Measurements from ENCODE around the gene GCC1. TPM values are rescaled to one million over a fixed set of nuclear protein-coding genes. Genes with fewer than 3 reads are reported as not detected.

The GCC1 gene
- total RNA-seq, 1 donor = 26.8 TPM

DNA sequence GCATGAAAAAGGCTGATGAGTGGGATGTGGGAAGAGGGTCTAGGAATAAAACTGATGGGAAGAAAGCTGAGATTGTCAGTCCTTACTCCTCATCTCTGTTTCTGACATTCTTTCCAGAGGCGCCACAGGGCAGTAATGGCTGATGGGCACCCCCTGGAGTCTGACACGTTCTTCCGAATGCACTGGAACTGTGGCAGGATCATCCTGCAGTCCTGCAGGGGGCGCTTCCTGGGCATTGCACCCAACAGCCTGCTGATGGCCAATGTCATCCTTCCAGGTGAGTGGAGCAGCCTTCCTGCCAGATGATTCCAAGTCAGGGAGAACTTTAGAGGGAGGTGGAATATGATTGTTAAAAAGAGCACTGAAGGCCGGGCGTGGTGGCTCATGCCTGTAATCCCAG is 12.9 kb upstream of the GCC1 start:
- Histone ChIP-seq H3K4me1 (ENCODE audit: insufficient read depth, low read length) (peaks cover 19% of the 10 kb centered on the region), H3K27me3 (ENCODE audit: insufficient read depth, low read length) (no peaks in the 10 kb centered on the region), H3K4me3 (ENCODE audit: low read length) (no peak overlapping the region), H3K9me3 (ENCODE audit: low read depth, low read length) (no peaks in the 10 kb centered on the region)

DNA sequence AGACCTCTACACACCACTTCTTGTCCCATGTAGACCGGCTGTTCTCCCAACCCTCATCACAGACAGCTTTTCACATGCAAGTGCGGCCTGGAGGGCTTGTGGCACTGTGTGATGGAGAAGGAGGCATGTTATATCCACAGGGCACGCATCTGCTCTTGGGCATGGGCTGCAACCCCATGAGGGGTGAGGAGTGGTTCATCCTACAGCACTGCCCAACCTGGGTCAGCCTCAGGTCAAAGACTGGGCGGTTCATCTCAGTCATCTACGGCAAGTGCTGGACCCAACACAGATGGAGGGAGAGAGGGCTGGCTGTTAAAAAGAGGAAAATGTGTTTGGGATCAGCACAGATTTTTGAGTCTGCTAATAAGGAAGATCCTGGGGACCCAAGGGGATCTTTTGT is 10.3 kb upstream of the GCC1 start:
- H3K27me3 ChIP-seq (ENCODE audit: insufficient read depth, low read length) = no peaks in the 10 kb centered on the region
- H3K4me1 ChIP-seq (ENCODE audit: insufficient read depth, low read length) = peaks cover 19% of the 10 kb centered on the region
- no peak overlapping the region for H3K4me3 ChIP-seq (ENCODE audit: low read length)
- no peaks in the 10 kb centered on the region for H3K9me3 ChIP-seq (ENCODE audit: low read depth, low read length)

DNA sequence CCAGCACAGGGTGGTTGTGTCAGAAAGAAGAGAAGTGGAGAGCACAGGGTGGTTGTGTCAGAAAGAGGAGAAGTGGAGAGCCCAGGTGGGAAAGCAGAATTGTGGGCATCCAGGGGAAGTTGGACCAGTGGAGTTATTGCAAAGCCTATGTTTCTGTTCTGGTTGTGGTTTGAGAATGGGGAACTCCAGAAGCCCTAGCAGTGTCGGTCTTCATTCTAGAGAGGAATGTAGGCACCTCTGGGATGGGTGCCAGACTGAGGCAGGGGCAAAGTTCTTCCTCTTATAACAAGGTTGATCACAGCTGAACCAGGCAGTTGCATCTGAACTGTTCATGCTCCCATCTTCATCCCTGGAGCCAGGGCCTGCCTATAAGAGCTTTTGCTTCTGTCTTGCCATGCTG is 9.1 kb upstream of the GCC1 start:
- no peak overlapping the region for H3K4me3 ChIP-seq (ENCODE audit: low read length)
- H3K4me1 ChIP-seq (ENCODE audit: insufficient read depth, low read length) = peaks cover 29% of the 10 kb centered on the region
- H3K9me3 ChIP-seq (ENCODE audit: low read depth, low read length) = no peaks in the 10 kb centered on the region
- H3K27me3 ChIP-seq (ENCODE audit: insufficient read depth, low read length) = no peaks in the 10 kb centered on the region

DNA sequence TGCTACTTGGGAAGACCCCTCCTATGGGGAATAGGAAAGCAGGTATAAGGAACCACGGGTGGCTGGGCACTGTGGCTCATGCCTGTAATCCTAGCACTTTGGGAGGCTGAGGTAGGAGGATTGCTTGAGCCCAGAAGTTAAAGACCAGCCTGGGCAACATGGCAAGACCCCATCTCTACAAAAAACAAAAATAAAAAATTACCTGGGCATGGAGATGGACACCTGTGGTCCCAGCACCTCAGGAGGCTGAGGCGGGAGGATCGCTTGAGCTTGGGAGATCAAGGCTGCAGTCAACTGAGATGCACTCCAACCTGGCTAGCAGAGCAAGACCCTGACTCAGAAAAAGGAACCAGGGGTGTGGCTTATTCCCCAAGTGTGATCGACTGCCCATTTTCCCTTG is 7.2 kb upstream of the GCC1 start:
- peaks cover 43% of the 10 kb centered on the region for H3K4me1 ChIP-seq (ENCODE audit: insufficient read depth, low read length)
- no peak overlapping the region for H3K4me3 ChIP-seq (ENCODE audit: low read length)
- H3K27me3 ChIP-seq (ENCODE audit: insufficient read depth, low read length) = no peaks in the 10 kb centered on the region
- no peaks in the 10 kb centered on the region for H3K9me3 ChIP-seq (ENCODE audit: low read depth, low read length)

DNA sequence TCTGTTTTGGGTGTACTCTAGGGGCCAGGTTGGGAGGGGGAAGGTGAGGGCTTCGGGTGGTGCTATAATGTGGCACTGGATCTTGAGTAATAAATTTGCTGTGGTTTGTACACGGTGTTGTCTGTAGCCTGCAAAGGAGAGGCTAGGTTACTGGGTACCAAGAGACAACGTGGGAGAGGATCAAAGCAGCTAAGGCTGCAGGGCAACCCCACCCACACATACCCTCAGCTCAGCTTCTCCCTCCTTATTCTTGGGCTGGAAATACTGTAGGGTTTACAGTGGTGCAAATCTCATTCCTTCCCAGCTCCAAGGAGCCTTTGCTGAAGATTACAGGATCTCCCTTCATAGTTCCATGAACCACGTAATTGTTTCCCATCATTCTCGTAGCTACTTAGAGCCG is 6.2 kb upstream of the GCC1 start:
- peaks cover 47% of the 10 kb centered on the region for H3K4me1 ChIP-seq (ENCODE audit: insufficient read depth, low read length)
- H3K27me3 ChIP-seq (ENCODE audit: insufficient read depth, low read length) = no peaks in the 10 kb centered on the region
- H3K4me3 ChIP-seq (ENCODE audit: low read length) = no peak overlapping the region
- H3K9me3 ChIP-seq (ENCODE audit: low read depth, low read length) = no peaks in the 10 kb centered on the region

DNA sequence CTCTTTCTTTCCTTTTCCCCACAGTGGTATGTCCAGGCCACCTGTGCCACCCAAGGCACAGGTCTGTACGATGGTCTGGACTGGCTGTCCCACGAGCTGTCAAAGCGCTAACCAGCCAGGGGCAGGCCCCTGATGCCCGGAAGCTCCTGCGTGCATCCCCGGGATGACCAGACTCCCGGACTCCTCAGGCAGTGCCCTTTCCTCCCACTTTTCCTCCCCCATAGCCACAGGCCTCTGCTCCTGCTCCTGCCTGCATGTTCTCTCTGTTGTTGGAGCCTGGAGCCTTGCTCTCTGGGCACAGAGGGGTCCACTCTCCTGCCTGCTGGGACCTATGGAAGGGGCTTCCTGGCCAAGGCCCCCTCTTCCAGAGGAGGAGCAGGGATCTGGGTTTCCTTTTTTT is 5.8 kb upstream of the GCC1 start:
- peaks cover 47% of the 10 kb centered on the region for H3K4me1 ChIP-seq (ENCODE audit: insufficient read depth, low read length)
- H3K27me3 ChIP-seq (ENCODE audit: insufficient read depth, low read length) = no peaks in the 10 kb centered on the region
- H3K4me3 ChIP-seq (ENCODE audit: low read length) = no peak overlapping the region
- H3K9me3 ChIP-seq (ENCODE audit: low read depth, low read length) = no peaks in the 10 kb centered on the region

DNA sequence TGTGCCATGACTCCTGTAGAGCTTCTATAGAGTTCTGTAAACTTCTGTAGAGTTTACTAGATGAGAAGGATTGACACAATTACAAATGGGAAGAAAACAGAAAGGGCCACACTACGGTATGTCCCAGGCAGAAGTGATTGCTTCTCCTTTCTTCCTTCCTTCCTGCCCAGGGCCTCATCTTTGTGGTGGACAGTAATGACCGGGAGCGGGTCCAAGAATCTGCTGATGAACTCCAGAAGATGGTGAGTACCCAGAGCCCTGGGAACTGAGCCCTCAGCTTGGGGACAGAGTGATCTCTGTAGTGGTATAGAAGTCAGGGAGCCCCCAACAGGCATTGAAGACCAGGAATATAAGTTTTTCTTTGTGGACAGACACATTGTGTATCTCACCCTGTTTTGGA is 4.5 kb upstream of the GCC1 start:
- Histone ChIP-seq H3K27me3 (ENCODE audit: insufficient read depth, low read length) (no peaks in the 10 kb centered on the region), H3K9me3 (ENCODE audit: low read depth, low read length) (no peaks in the 10 kb centered on the region), H3K4me3 (ENCODE audit: low read length) (no peak overlapping the region), H3K4me1 (ENCODE audit: insufficient read depth, low read length) (peaks cover 45% of the 10 kb centered on the region)

DNA sequence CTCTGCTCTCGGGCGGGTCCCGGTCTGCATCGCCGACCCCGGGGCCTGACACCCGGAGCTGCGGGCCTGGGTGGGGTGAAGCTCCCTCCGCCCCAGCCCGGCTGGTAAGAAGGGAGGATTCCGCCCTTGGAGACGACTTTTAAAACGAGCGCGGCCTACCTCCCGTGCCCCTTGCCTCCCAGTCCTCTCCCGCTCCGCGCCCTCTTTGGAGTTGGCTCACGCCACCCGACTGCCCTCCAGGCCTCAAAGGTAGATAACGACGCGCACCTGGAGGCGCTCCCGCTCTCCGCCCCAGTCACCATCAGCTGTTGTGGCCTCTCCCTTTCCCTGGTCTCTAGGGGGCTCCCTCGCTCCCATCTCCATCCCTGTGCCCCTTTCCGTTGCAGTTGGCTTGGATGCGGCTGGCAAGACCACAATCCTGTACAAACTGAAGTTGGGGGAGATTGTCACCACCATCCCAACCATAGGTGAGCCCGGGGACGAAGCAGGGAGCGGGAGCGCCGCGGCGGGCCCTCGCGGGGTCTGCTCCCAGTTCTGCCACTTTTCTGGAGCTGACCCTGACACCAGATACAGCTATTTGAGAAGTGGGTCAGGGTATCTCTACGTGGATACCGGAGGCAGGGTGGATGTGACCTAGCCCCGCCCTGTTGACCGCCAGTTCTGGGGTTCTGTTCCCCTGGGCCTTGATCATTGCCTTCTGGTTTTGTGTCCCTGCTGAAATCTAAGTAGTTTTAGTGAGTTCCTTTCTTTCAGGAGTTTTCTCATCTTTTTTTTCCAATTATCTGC is 3.5 kb upstream of the GCC1 start:
- Histone ChIP-seq H3K9me3 (ENCODE audit: low read depth, low read length) (no peaks in the 10 kb centered on the region), H3K27me3 (ENCODE audit: insufficient read depth, low read length) (no peaks in the 10 kb centered on the region), H3K4me3 (ENCODE audit: low read length) (peak overlapping the region; percentile 92), H3K4me1 (ENCODE audit: insufficient read depth, low read length) (peaks cover 47% of the 10 kb centered on the region)

DNA sequence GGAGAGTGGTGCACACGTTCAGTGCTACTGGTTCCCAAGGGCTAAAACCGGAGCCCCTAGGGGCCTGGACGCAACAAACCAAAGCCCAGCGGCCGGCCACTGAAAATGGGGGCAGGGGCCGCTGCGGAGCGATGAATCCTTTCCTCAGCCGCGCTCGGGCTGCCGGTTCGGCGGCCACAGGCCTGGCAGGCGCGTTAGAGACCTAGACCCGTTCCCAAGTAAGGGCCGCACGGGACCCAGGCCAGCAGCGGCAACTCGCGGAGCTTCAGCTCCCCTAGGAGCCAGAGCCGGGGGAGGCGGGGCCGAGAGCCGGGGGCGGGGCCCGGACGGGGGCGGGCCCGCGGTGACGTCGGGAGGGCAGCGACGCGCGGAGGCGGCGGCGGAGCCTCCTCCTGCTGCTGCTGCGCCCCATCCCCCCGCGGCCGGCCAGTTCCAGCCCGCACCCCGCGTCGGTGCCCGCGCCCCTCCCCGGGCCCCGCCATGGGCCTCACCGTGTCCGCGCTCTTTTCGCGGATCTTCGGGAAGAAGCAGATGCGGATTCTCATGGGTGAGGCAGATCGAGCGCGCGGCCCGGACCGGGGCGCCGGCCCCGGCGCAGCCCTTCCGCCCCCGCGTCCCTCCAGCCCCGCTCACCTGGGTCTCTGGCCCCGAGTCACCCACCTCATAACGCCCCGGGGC is 2.8 kb upstream of the GCC1 start, which contains the start of gene ARF5:
Gene ARF5, plus strand, starts transcription at position 393 of the 678 bp plus-strand sequence. Its CDS starts 88 bp downstream, at position 481.
- H3K9me3 ChIP-seq (ENCODE audit: low read depth, low read length) = no peaks in the 10 kb centered on the region
- peak within 1 kb of the TSS; percentile 92 for H3K4me3 ChIP-seq (ENCODE audit: low read length)
- peaks cover 52% of the 10 kb centered on the region for H3K4me1 ChIP-seq (ENCODE audit: insufficient read depth, low read length)
- no peaks in the 10 kb centered on the region for H3K27me3 ChIP-seq (ENCODE audit: insufficient read depth, low read length)

DNA sequence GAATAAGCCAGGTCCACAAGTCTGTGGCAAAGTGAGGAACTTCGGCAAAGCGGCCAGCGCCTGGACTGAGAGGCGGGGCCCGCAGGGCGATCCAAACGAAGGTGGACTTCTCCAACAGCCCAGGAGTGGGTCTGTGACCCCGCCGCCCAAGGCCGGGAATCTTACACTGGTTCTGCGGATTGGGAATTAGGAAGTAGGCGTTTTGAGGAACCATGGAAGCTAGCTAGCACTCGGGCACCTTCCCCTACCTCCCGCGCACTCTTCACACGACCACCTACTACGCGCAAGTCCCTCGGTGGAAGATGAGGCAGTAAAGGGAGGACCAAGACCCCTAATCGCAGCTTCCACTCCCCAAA is 2.2 kb upstream of the GCC1 start:
- peak overlapping the region; percentile 92 for H3K4me3 ChIP-seq (ENCODE audit: low read length)
- H3K9me3 ChIP-seq (ENCODE audit: low read depth, low read length) = no peaks in the 10 kb centered on the region
- peaks cover 54% of the 10 kb centered on the region for H3K4me1 ChIP-seq (ENCODE audit: insufficient read depth, low read length)
- no peaks in the 10 kb centered on the region for H3K27me3 ChIP-seq (ENCODE audit: insufficient read depth, low read length)

DNA sequence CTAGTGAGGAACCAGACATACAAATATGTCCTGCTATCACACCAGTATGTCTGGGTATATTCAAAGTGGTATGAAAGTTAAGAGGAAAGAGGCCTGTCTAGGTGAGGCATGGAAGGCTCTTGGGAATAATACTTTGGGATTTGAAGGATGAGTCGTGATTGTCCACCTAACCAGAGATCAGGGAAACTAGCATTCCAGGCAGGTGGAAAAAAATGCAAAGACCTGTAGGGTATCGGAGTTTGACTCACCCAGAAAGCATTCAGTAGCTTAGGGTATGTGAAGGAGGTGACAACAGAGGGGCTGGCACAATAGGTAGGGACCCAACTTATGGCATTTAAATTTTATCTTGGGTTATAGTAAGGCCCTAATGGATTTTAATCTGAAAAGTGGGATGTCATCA is 950 bp upstream of the GCC1 start:
- Histone ChIP-seq H3K4me1 (ENCODE audit: insufficient read depth, low read length) (peaks cover 66% of the 10 kb centered on the region), H3K27me3 (ENCODE audit: insufficient read depth, low read length) (no peaks in the 10 kb centered on the region), H3K4me3 (ENCODE audit: low read length) (no peak overlapping the region), H3K9me3 (ENCODE audit: low read depth, low read length) (no peaks in the 10 kb centered on the region)

DNA sequence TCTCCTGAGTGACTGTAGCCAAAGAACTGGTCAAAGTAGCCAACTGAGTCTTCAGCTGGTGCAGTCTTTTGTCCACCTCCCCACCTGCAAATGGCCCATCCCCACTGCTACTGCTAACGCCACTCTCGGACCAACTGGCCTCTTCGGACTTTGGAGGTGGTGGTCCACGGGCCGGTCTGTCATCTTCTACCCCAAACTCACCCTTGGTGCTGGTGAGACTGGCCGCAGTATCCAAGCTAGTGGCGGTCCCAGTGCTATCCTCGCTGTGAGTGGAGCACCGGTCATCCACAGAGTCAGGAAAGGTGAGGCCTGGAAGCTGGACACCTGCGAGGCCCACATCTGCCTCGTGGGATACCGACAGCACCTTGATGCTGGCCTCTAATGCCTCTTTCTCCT is 750 bp downstream of the GCC1 start:
- H3K4me1 ChIP-seq (ENCODE audit: insufficient read depth, low read length) = peaks cover 64% of the 10 kb centered on the region
- H3K9me3 ChIP-seq (ENCODE audit: low read depth, low read length) = no peaks in the 10 kb centered on the region
- H3K4me3 ChIP-seq (ENCODE audit: low read length) = peak overlapping the region; percentile 92
- no peaks in the 10 kb centered on the region for H3K27me3 ChIP-seq (ENCODE audit: insufficient read depth, low read length)

DNA sequence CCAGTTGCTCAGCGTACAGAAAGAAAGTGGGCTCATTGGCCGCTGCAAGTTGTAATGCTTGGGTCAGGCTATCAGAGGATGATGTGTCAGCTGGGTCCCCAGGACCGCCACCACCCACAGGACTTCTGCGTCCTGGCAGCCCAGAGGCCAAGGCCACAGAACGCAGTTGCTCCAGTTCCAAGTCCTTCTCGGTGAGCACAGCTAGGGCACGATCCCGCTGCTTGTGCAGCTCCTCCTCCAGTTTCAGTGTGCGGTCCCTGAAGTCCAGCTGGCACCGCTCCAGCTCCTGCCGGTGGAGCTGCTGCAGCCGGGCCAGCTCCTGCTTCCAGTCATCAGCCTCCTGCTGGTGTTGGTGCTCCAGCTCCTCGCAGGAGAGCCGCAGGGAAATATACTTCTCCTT is 3.0 kb downstream of the GCC1 start:
- Histone ChIP-seq H3K4me1 (ENCODE audit: insufficient read depth, low read length) (peaks cover 47% of the 10 kb centered on the region), H3K9me3 (ENCODE audit: low read depth, low read length) (no peaks in the 10 kb centered on the region), H3K4me3 (ENCODE audit: low read length) (no peak overlapping the region), H3K27me3 (ENCODE audit: insufficient read depth, low read length) (no peaks in the 10 kb centered on the region)

DNA sequence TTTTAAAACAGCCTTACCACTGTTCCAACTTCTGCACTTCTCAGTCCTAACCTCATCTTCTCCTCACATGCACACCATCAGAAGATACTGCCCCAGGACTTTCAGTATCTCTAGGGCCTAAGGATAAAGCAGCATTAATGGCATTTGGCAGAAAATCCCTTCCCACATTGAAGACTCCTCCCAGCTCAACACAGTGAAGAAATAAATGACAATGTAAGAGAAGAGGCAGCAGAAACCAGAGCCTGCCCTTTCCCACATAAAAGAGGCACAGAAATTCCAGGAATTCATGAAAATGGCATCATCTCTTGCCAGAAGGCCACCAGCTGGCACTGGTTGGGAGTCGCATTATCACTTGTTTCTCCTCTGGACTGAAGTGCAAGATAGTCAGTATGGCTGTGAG is 3.7 kb downstream of the GCC1 start:
- no peaks in the 10 kb centered on the region for H3K9me3 ChIP-seq (ENCODE audit: low read depth, low read length)
- no peaks in the 10 kb centered on the region for H3K27me3 ChIP-seq (ENCODE audit: insufficient read depth, low read length)
- H3K4me3 ChIP-seq (ENCODE audit: low read length) = no peak overlapping the region
- peaks cover 45% of the 10 kb centered on the region for H3K4me1 ChIP-seq (ENCODE audit: insufficient read depth, low read length)

DNA sequence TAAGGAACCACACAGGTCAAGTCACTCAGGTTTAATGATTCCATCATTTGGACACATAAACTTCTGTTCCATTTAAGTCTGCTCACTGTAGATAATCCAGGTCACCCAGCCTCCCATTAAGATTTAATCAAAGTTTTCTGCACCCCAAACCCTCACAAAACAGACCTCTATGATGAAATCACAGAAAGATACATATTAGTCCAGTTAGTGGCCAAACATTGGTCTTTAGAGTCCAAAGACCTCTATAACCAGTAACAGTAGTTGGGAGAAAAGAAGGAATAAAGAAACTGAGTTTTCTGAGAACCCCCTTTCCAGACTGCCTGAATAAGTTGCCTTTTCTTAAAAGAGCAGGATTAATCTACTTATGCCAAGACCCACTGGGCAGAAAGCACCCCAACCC is 4.8 kb downstream of the GCC1 start:
- Histone ChIP-seq H3K4me3 (ENCODE audit: low read length) (no peak overlapping the region), H3K27me3 (ENCODE audit: insufficient read depth, low read length) (no peaks in the 10 kb centered on the region), H3K9me3 (ENCODE audit: low read depth, low read length) (no peaks in the 10 kb centered on the region), H3K4me1 (ENCODE audit: insufficient read depth, low read length) (peaks cover 41% of the 10 kb centered on the region)
